NK-92 treated with Interleukin-12 subunit alpha and Interleukin-12 subunit beta, amount 100 ng/mL, for 24 hours (cell line): ENCODE data around the gene USP27X.
A peak's percentile ranks its signal among the peaks of the same experiment; 100 is the strongest.

ENCODE experiments used
- DNase-seq: peaks from one replicate; lab custom pipeline; 2025; lab: John Stamatoyannopoulos, UW

The USP27X gene

DNA sequence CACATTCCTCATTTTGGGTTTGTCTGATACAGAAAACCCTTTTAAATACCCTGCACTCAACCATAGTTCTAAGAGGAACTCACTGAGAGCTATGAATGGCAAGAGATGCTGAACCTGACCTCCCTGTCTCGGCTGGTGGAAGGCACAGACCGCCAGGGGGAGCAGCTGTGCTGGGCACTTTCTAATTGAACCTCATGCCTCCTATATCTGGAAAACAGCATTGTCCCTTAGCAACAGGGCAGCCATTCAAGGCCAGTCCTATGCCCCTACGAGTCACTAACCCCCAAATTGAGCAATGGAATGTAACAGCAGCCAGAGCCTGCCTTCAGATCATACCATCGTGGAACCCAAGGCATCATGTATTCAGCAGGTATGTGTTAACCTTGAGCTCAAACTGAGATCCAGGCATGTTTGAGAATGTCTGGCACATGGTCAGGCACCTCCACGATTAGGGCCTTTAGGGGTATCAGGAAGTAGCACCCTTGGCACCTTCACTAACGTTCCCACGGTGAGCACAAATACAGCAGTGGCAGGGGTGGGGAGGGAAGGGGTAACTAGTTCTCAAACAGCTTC lies 5.1 kb downstream of the USP27X start:
- peak; percentile 5 for DNase-seq

DNA sequence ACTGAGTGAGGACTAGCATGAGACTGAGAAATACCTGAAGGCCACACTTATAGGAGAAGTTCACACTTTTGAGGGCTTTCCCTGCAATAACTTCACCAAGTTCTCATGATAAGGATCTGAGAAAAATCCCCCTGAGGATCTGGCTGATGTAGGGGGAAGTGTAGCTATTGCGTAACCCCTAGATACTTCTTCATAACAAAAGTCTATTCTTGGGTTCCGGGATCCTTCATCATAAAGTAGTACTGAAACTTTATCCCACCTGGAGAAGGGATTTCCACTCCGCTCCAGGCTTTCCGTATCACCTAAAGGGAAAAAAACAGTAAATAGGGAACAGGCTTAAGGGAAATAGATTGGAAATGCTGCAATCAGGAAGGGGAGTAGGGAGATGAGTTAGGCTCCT lies 13.3 kb downstream of the USP27X start:
- DNase-seq, result no peak

DNA sequence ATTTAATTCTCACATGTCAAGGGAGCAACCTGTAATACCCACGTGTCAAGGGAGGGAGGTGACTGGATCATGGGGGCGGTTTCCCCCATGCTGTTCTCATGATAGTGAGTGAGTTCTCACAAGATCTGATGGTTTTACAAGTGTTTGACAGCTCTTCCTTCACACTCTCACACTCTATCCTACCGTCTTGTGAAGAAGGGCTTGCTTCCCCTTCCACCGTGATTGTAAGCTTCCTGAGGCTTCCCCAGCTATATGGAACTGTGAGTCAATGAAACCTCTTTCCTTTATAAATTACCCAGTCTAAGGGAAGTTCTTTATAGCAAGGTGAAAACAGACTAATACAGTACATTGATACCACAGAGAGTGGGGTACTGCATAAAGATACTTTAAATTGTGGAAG lies 17.7 kb downstream of the USP27X start:
- DNase-seq, result no peak

DNA sequence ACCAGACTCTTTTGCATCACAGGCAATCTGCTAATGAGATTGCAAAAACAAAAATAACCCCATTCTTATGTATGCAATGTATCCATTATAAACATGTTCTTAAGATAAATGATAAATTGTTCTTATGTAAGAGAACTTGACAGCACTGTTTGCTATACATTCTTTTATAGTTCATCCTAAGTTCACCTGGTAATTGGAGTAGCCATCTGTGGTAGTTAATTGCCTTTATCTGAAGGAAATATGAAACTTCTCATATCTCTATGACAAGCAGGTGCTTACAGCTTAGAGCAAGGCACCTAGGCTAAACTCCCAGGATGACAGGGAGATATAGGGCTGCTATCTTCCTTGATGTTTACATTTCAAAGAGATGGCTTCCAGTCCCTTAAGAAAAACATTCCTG lies 21.8 kb downstream of the USP27X start:
- no peak for DNase-seq

DNA sequence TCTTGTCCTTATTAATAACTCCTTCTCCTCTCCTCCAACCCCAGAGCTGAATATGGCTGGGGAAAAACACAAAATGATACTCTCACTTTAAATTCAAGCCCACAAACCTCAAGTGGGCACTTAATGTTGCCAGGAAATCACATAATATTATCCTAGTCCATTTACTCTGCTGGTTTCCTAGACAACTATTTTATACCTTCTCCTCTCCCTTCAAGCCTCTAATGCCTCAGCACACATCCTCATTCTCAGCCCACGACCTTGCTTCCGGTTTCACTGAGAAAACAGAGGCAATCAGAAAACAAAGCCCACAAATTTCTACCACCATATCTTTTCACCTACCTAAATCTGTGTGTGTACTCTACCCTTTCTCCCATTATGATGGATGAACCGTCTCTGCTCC lies 31.1 kb downstream of the USP27X start:
- DNase-seq, result no peak

DNA sequence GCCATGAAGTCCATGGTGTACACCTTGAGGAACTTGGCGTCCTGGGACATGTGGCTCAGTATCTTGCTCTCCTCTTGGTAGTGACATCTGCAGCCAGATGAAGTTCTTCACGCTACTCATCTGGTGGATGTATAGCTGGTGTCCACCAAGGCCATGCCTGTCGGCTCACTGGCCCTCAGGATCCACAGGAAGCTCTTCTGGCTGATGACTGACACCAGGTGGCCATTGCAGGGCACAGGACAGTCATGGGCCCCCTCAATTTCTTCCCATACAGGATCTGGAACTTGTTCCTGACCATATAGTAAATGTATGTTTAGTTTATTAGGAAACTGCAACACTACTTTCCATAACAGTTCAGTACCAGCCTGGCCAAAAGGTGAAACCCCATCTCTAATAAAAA lies 32.8 kb downstream of the USP27X start:
- no peak for DNase-seq

DNA sequence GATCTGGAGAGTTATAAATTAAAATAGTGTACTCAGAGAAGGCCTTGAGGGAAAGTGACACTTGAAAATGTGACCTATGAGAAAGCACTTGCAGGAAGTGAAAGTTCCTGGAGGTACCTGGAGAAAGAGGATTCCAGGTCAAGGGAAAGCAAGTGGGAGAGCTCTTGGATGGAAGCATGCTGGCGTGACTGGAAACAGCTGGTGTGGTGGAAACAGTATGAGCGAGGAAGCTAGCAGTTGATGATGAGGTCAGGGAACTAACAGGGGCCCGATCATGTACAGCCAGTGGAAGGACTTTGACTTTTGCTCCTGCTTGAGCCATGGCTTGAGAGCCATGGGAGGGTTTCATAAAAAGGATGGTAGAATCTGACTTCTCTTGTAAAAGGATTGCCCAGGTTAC lies 33.6 kb downstream of the USP27X start:
- DNase-seq, result no peak

DNA sequence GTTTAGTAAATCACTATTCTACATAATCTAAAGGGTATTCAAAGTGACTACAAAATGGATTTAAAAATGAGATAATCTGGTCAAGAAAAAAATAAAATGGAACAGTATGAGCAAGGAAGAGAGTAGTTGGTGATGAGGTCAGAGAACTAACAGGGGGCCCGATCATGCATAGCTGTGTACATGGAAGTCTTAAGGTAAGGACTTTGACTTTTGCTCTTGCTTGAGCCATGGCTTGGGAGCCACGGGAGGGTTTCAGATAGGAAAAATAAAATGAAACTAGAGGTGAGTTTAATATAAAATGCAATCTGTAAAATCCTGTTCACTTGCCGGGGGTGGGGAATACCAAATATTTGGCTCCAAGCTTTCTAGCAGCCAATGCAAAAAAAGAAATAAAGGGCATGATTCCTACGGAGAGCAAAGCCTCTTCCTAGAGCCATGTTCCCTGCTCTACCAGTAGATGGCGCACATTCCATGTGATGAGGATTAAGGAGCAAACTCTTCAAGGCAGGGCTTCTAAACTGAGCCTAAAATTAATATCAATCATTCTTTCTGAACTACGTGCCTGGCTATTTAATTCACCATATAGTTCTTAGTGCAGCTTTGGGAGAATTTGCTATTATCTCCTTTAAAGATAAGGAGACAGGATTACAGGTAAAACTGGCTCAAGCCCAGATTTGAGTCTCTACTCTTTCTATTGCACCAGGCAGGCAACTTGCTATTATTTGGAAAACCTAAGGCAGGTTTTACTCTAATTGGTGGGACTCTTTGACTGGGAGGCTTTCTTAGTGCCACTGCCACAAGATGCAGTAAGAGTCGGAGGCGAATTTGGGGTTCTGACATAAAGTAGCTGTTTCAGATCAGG lies 36.3 kb downstream of the USP27X start:
- DNase-seq, result peak; percentile 11

DNA sequence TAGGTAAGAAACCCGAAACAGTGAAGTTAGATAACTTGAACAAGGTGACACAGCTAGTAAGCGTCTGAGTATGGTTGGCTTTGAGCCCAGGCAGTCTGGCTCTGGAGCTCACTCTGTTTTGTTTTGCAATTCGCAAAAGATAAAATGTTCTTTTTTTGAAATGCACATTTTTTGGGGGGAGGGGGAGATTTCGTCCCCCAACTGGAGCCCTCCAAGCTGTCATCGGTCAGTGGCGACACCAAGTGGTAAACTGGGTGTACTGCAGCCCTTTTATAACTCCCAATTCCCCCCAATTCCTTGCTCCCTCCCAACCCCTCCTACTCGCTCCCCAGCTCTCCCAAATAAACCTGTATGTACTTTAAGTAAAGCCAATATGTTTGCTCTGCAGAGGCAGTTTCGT lies 40.3 kb downstream of the USP27X start:
- DNase-seq, result peak; percentile 0

DNA sequence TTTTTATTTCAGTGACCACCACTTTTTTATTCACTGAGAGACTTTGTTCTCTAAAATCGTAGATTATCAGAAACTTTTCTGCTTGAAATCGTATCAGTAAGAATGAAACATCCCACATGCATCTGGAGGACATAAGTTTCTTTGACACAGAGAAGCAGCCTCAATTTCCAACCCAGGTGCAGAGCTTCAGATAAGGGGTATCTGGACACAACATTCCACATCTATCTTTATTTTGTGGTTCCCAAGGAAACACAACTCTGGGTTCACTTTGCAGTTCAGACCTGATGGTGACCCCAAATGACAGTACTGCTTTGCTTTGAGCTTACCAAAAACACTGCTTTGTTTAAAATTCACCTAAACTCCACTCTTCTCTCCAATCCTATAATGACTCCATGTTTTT lies 41.8 kb downstream of the USP27X start:
- DNase-seq, result no peak

DNA sequence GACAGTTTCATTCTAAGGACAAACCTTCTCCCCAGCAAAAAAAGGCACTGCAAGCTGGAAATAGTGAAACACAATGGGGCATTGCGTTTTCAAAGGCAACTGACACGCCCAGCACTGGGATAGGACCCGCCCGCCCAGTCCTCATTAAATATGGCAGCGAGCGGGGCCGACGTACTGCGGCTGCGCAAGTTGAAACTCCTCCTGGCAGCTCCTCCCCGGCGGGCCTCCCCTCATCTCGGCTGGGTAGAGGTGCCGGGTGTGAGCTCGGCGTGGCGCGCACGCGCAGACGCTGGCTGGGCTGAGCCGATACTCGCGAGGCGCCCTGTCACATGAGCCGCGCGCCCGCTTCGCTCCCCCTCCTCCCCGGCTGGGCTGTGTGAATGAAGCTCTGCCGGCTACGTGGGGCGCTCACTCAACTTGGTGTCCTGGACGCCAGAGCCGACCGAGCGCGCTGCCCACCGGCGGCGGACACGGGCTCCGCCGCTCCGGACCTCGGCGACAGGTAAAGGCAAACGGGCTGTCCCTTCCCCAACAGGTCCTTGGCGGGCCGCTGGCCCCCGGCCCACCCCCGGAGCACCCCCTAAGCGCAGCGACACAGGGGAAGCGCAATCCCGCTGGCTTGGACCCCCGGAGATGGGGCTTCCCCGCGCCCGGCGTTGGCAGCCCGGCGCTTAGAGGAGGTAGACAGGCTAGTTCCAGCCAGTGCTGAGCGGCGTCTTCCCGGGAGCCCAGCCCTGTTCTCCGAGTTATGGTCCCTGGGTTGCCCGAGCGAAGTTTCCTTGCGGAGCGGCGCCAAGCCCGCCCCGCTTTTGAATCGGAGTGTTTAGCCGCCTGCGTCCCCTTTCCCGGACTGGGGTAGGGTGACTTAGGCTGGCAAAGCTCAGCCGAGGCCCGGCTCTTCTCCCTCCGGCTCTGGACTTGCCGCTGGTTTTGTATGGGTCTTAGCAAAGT lies 43.3 kb downstream of the USP27X start, which contains the start of gene CLCN5:
CLCN5 (plus strand) TSS at position 306 of the 951 bp plus-strand sequence. CDS start 2,703 bp downstream, outside the sequence.
- peak; percentile 88 for DNase-seq

DNA sequence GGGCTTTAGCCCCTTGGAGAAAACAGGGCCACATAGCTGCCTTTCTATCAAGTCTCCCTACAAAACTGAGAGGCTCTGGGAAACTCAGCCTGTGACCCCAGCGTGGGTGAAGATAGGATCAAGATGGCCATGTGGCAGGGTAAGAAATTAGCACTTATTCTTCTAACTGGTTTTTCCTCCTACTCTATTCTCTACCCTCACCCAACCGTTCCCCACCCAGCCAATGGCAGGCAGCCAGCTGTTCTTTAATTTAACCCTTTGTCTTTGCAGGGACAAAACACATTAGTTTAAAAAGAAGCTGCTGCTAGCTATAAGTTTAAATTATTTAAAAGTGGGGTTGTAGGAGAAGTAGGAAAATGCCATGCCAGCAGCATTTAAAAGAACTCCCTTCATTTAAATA lies 45.9 kb downstream of the USP27X start:
- no peak for DNase-seq

DNA sequence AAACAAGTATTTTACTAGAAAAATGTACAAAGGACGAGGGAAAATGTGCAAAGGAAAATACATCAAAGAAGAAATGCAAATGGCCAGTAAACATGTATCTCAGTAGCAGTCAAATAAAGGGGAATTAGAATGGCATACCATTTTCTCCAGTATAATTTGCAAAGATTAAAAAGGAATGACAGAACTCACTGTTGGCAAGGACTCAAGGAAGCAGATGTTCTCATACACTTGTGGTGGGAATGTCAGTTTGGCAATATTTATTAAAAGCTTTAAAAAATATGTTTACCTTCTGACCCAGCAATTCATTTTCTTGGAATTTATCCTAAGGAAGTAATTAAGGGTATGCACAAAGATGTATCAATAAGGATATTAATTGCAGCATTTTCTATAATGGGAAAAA lies 50.8 kb downstream of the USP27X start:
- no peak for DNase-seq
